Eye (tissue), 1 donor: Measurements from ENCODE around the gene TMEM115.

ENCODE experiments used
- DNase-seq: peaks from one replicate; pipeline ENCODE4 v3.0.0-alpha.2; 2015

The TMEM115 gene, protein sequence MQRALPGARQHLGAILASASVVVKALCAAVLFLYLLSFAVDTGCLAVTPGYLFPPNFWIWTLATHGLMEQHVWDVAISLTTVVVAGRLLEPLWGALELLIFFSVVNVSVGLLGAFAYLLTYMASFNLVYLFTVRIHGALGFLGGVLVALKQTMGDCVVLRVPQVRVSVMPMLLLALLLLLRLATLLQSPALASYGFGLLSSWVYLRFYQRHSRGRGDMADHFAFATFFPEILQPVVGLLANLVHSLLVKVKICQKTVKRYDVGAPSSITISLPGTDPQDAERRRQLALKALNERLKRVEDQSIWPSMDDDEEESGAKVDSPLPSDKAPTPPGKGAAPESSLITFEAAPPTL

DNA sequence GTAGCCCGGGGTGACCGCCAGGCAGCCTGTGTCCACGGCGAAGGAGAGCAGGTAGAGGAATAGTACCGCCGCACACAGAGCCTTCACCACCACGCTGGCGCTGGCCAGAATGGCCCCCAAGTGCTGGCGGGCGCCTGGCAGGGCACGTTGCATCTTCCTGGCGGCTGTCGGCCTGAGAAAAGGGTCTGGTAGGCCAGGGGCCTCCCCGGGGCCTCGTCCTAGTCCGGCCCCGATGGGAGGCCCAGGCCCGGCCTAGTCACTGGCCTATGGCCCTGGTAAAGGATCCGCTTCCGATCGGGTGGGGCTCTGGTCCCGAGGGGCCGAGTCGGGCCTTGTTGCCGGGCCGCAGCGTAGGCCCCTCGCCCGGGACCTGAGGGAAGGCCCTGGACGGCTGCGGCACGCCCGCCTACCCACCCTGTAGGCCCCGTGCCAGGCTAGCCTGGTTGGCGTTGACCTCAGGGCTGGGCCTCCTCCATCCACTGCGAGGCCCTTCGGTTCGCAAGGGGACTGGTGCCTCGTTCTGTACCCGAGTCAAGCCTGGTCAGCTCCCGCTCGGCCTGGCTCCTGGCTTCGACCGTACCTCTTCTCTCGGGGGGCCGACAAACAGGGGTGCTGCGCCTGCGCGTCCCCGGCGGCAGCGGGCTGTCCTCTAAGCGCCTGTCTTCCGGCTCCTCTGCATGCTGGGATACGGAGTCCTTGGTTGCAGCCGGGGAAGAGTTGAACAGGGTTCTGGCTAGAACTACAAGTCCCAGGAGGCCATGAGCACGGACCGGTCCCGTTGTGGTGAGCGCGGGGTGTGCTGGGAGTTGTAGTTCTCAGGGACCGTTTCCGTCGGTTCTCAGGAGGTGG lies at the start of gene TMEM115:
TMEM115 (minus strand) TSS at position 611 of the 849 bp plus-strand sequence; CDS start at position 153, 458 bp downstream.
- peak; percentile 99 for DNase-seq

DNA sequence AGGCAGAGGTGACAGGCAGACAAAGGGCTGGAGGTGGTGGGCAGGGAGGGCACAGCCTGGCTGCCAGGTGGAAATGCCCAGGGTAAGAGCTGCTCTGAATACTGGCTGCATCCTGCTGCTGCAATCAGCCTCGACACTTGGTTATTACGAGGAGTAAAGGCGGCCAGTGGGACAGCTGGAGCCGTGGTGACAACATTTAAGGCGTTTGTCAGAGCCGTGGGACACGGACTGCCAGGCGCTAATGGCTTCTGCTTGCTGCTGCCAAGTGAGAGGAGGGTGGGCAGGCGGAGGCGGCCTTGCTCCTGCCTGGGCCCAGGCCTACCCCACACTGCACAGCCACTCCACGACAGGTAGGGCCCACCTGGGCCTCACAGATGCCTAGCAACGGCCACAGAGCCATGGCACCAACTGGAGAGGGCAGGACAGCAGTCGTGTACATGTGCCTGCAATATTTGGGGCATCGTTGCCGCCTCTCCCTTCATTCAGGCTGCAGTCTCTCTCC lies 49.2 kb upstream of the TMEM115 start:
- no peak for DNase-seq

DNA sequence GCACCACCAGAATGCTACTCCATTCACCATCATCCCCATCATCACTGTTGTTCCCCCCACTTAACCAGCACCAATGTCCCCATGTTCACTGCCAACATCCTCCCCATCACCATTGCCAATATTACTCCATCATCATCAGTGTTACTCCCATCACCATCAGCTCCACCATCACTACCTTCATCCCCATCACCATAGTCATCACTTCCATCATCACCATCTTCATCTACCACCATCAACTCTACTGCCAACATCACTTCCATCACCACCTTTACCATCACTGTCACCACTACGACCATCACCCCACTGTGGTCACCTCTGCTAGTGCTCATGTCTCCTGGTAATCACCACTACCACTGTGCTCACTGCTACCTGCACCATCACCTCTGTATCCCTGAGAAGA lies 47.2 kb upstream of the TMEM115 start:
- no peak for DNase-seq

GRCh38 chr3:50405249-50405648 lies 45.9 kb upstream of the TMEM115 start:
- DNase-seq: peak; percentile 73

GRCh38 chr3:50401978-50402595 lies 42.8 kb upstream of the TMEM115 start:
- no peak for DNase-seq

- no peak for DNase-seq
These were observed 37.2 kb upstream of the TMEM115 start for GRCh38 chr3:50396502-50396901.

DNA sequence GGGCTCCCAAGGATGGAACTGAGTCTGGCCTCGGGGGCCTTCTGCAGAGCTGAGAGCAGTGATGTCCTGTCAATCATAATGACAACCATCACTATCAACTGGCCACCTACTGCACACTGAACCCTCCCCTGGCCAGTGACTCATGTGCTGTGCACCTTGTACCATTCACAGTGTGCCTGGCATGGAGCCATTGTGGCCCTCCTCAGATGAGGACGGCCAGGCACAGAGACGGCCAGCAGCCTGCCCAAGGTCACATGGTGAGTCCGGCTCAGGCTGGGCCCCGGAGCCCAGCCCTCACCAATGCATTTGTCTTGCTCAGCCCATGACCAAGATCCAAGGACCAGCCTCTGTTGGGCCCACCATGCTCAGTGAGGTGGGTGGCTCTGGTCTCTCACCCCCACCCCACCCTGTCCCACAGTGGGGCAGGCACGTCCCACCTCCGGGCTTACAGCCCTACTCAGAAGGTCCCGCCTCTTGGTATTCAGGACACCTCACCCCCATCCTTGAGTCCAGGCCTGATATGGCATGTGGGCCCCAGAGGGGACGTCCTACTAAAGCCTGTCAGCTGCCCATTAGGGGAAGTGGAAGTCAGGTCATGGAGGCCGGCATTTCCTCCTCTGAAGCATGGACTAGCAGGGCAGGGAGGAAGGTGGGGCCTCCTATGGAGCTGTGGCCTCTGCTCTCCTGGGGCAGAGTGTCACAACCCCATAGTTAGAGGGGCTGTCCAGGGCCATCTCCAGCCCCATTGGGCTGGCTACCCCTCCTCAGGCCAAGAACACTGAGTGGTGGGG lies 35.9 kb upstream of the TMEM115 start:
- DNase-seq: no peak

DNA sequence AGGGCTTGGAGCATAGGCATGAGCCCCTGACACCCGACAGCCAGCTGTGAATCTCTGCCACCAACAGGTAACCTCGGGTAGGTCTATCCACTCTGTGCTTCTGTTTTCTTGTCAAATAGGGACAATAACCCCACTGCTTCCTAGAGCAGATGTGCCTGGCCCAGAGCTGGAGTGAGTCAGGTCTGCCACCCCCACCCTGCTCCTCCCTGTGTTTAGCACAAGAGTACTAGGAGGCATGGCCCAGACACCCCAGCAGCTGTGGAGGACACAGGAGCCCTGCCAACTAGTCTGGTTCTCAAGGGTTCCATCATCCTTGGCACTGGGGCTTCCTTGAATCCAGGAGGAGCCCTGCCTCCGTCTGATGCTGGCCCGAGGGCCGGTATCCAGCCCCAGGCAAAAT lies 33.7 kb upstream of the TMEM115 start:
- DNase-seq: no peak

DNA sequence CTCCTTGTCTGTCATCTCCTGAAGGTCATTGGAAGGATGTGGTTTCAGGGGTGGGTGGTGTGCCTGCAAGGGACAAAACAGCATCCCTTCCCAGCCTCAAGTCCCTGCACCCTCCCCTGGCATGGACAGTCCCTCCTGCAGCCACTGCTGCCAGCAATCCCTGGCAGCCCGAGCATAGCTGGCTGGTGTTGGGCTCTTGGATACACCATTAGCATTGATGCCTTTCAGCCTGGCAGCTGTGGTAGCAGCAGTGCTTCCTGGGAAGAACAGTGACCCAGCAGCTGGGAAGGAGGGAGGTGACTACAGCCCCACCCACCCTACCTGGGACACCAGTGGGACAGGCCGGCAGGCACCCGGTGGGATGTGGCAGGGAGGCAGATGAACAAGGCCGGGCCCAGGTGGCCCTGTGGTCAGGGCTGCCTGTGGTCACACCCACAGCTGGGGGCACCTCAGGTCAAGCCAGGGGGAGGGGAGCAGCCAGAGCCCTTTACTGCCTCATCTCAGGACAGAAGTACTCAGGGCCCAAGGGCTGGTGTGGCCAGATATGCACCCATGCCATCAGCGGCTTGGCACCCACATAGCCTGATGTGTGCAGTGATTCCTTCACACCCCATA lies 32.9 kb upstream of the TMEM115 start:
- no peak for DNase-seq

- DNase-seq: peak; percentile 47
These were observed 31.3 kb upstream of the TMEM115 start for GRCh38 chr3:50390508-50391224.

GRCh38 chr3:50389414-50389767 lies 30.1 kb upstream of the TMEM115 start:
- no peak for DNase-seq

DNA sequence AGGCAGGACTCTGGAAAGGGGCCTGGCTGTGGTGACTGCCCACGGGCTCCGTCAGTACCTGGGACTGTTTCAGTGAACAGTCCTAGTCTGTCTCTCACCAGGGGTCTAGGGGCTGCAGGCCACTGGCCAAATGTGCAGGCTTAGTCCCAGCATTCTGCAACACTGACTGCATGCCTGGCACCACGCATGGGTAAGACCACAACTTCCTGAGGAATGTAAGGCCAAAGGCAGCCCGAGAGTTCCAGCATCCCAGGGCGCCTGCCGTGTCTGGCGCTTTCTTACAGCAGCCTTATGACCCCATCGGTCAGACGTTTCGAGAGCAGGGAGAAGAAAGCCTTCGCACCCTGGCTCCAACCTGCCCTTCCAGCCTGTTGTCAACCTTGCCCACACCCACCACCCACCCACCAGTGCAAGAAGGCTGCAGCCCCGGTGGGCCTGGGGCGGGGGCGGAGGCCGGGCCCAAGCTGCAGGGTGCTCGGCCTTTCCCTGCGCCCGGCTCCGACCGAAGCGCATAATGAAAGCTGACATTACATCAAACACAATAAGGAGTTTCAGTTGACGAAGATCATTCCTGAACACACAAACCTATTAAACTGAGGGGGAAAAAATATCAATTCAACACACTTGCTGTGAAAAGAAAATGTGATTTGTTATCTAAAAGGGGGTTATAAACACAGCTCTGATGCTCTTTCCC lies 29.5 kb upstream of the TMEM115 start:
- peak; percentile 74 for DNase-seq

GRCh38 chr3:50388016-50388719 lies 28.8 kb upstream of the TMEM115 start:
- DNase-seq: peak; percentile 87

DNA sequence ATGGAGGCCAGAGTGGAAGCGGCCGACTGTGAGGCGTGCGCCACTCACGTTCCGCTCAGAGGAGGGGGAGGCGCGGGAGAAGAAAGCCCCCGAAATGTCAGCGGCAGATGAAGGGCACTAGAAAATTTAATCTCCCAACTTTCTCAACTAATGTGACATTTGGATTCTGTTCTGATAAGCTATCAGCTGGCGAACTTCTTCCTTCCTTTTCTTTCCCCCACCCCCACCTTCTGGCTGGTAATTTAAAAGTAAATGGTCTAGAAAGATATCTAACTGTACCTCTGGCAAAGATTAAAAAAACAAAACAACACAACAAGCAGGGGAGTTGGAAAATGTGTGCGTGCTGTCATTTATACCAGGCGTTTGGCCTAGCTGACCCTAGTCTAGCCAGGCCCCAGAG lies 26.4 kb upstream of the TMEM115 start:
- no peak for DNase-seq

DNA sequence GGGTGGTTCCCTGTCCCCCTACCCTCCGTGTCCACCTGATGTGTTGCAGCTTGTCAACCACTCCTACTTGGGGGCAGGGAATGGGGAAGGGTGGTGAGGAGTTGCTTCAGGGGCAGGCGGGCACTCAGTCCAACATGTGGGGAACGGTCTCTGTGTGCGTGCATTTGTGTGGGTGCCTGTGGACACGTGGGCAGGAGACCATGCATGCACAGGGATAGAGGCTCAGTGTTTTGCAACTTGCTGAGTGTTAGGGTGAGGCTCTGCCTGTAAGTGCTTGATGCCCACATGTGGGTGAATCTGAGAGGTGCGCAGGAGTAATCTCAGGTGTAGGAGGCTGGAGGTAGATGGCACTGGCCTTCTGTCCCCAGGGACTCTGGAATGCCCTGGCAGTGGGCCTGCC lies 24.4 kb upstream of the TMEM115 start:
- no peak for DNase-seq

DNA sequence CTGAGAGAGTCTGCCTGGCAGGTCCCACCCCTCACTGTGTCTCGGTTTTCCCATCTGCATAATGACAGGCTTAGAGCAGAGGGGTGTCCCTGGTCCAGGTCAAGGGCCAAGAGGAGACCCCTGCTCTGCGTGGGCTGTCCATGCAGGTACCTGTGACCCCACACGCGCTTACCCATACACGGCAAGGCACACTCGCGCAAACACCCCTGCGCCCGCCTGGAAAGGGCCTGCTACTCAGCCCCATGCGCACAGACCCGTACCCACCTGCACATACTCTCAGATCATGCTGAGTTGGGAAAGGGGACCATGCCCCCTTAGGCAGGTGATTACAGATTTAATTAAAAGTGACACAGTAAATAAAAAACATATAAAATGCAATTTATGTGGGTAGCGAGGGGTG lies 23.4 kb upstream of the TMEM115 start:
- DNase-seq: no peak

DNA sequence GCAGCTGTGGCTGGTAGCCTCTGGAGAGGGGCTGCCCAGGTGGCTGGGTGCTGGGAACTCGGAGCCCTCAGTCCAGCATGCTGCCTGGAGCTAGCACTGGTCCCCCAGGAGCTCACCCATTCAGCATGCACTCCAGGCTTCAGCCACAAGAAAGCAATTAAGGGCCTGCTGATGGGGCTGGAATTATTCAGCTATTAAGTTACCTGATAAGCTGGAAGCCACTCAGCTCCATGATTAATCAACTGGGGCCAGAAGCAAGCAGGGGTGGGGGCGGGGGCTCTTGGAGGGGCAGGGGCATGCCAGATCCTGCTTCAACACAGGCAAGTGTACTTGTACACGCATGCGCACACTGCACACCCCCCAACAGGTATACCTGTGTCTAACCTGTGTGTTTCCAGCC lies 22.1 kb upstream of the TMEM115 start:
- DNase-seq: peak; percentile 41

DNA sequence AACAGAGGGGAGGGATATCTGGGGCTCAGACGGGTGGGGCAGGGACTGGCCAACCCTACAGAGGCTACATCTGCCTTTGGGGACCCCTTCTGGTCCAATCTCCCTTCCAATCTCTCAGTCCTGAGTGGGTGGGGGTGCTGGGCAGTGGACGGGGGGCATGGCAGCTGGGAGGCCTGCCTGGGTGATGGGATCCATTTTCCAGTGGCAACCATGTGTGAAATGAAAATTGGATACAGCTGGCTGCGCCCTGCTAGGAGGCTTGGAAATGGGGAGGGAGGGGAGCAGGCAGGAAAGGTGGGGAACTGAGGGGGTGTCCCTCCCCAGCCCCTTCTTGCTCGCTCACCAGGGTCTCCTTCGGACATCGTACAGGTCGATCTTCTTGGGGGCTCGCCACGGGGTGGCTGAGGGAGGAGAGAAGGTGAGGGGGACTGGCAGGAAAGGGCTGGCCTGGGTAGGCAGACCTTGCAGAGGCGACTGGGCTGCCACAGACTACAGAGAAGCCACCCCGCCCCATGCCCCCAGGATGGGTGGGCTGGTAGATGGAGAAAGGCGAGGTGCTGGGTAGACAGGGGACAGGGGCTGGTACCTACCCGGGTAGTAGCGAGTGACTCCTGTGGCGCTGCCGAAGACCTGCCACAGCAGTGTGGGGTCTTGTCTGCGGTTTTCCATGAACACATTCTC lies 21.2 kb upstream of the TMEM115 start:
- DNase-seq: peak; percentile 74

DNA sequence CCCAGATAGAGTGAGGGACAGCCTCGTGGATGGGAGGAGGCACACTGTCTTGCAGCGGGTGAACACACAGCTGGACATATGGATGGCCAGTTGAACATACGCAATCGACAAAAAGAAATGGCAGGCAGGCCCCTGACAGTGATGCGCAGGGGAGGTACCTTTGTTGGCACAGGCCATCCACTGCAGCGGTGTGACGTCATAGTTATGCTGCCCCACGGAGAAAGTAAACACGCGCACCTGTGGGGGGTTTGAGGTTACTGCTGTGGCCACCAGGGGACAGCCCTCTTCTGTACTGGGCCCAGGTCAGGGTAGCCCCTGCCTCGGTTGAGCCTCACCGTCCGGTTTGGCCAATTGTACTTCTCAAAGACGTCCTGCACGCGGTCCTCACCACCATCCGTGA lies 19.4 kb upstream of the TMEM115 start:
- peak; percentile 1 for DNase-seq

DNA sequence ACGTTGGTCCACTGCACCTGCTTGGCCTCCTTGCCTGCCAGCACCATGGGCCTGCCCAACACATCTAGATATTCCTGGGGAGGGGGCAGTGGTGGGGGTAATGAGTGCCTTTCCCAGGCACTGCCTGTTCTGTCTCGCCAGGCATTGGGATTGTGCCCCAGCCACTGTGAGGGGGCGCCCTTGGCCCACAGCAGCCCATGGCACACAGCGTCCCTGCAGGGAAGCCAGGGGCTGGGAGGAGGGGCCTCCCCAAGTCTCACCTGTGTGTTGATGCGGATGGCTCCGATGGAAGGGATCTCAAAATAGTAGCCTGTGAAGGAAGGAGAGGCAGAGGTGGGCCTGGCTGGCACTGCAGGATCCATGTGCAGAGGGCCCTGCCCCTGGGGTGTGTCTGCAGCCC lies 18.7 kb upstream of the TMEM115 start:
- DNase-seq: peak; percentile 1
